RWPE1 (cell line): ENCODE measurements around the gene ISYNA1.

ENCODE experiments used
- CTCF ChIA-PET: fragments of 350-600 bp; sonication (Branson Sonifier 250); formaldehyde crosslinking; extraction: SDS; loops from one replicate; lab custom pipeline; 2021; lab: Yijun Ruan, JAX
- POLR2A ChIA-PET: fragments of 400-600 bp; formaldehyde crosslinking; extraction: SDS; loops from one replicate; lab custom pipeline; 2020; ENCODE audit warnings: antibody characterized with exemption; ENCODE audit not compliant: low non-redundant PET; lab: Yijun Ruan, JAX
- DNase-seq: peaks from one replicate; pipeline ENCODE4 v3.0.0; 2012; ENCODE audit warnings: low spot score
- H3K27ac ChIP-seq: fragments of 450-650 bp; 2 replicates; pipeline ENCODE4 v1.5.1; 2017
- TF ChIP-seq, protein P1 (sequence below): fragments of 450-650 bp; conservative IDR thresholded peaks from 2 replicates; pipeline ENCODE4 v1.5.1; 2017; ENCODE audit warnings: low read depth, mild to moderate bottlenecking

Gene ISYNA1

DNA sequence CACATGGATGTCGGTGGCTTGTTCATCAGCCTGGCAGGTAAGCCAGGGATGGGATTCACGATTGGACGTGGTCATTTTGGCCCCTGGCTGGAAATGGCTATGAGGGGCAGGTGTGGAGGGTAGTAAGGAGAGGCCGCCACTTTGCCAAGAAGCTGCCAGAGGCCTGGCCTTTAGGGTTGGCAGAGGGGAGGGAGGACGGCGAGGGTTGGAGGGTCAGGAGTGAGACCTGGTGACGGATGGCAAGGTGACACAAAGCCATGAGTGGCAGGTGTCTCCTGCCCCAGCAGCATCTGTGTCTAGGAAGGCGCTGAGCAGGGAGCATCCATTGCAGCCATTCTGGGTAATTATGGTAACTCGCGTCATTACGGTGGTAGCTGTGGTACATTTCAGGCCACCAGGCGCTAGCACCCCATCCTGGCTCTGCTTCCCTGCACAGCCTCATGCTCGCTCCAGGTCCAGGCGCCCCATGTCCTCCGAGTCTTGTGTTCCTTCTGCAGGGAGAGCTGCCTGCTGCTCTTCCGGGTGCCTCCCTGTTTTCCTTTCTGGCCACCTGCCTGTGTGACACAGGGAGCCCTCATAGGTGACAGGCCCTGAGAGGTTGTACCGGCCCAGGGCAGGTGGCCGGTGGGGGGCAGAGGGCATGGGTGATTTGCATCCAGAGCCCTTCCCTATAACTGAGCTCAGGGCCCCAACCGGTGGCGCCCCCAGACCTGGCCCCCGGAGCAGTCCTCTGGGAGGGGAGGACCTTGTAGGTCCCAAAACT, 14.5 kb downstream of the ISYNA1 start:
- H3K27ac ChIP-seq: peak overlapping the region; percentile 86
- ChIA-PET POLR2A (no interaction called here), CTCF (interaction anchor here (0.7 to 1.5 kb wide), 2 partner anchors 35 to 52 kb away, joined by 3 read pairs; no protein-coding TSS in a partner anchor)
- DNase-seq: no peak
- TF ChIP-seq, protein P1, sequence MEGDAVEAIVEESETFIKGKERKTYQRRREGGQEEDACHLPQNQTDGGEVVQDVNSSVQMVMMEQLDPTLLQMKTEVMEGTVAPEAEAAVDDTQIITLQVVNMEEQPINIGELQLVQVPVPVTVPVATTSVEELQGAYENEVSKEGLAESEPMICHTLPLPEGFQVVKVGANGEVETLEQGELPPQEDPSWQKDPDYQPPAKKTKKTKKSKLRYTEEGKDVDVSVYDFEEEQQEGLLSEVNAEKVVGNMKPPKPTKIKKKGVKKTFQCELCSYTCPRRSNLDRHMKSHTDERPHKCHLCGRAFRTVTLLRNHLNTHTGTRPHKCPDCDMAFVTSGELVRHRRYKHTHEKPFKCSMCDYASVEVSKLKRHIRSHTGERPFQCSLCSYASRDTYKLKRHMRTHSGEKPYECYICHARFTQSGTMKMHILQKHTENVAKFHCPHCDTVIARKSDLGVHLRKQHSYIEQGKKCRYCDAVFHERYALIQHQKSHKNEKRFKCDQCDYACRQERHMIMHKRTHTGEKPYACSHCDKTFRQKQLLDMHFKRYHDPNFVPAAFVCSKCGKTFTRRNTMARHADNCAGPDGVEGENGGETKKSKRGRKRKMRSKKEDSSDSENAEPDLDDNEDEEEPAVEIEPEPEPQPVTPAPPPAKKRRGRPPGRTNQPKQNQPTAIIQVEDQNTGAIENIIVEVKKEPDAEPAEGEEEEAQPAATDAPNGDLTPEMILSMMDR: no peak

DNA sequence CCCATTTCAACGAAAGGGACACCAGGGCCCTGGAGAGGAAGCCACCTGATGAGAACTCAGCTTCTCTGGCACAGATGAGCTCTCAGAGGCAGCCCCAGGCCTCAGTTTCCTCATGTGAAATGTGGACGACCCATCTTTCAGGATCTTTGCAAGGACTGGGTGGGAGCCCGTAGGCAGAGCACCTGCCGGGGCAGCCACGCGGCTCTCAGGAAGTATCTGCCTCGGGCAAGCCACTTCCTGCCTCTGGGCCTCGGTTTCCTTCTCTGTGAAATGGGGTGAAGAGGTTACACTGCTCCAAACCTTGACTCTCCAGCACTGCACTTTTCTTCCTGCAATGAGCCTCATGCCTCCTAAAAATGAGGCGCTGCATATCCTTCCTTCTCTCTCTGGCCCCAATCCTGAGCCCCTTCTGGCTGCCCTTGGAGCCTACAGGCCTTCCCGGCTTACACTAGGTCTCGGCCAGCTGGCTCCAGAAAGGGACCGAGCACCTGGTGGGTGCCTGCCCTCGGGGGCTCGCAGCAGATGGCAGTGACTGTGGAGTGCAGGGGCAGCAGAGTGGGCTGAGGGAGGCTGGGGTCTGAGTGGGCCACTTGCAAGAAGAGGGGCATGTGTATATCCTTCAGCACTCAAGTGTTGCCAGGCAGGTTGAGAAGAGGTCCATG, 15.3 kb downstream of the ISYNA1 start:
- DNase-seq: no peak
- CTCF ChIA-PET: interaction anchor here (1.0 to 1.1 kb wide), 2 partner anchors 11 to 84 kb away, joined by 3 to 7 read pairs; no protein-coding TSS in a partner anchor
- POLR2A ChIA-PET: no interaction called here
- peak overlapping the region; percentile 86 for H3K27ac ChIP-seq
- TF ChIP-seq, protein P1: no peak

DNA sequence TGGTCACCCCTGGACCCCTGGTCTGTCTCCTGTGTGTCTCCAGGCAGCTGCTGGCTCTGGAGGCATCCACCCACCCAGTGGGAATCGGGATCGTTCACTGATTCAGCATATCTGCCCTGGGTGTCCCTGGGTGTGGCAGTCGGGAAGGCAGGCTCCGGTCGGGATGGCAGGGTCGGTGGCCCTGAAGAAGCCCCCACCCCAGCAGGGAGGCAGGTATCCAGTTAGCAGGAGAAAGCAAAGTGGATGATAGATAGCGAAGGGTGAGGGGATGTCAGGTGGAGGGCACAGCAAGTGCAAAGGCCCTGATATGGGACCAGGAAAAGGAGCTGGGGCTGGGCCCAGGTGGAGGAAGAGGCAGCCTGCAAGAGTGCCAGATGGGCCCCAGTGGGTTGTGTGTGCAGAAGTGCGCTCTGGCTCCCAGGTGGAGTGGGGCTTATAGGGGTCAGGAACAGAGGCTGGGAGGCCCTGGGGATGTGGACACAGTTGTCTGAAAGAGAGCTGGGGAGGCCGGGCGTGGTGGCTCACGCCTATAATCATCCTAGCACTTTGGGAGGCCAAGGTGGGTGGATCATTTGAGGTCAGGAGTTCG, 16.5 kb downstream of the ISYNA1 start:
- ChIA-PET CTCF (interaction anchor here (1.1 kb wide), 1 partner anchor 10 kb away, joined by 3 read pairs; no protein-coding TSS in a partner anchor), POLR2A (interaction anchor here (0.5 to 0.6 kb wide), 2 partner anchors 147 to 230 kb away, joined by 3 to 9 read pairs; partner anchors contain the start of gene IQCN)
- no peak for DNase-seq
- peak overlapping the region; percentile 86 for H3K27ac ChIP-seq
- TF ChIP-seq, protein P1: no peak

DNA sequence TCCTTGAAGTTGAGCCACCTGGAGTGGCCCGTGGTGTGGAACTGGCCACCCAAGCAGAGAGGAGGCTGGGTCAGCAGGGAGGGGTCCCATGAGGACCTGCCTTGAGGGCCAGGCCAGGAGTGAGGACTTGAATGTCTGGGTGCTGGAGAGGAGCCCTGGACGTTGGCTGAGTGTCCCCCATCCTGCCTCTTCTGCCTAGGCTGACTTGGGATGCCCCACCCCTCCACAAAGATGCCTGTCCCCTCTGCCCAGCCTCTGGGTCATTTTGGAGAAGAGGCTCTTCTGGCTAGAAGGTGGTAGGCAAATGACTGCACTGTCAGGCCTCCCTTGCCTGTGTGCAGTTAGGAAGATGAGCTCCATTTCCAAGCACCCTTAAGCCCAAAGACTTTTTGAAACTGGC, 17.0 kb downstream of the ISYNA1 start:
- ChIA-PET CTCF (interaction anchor here (0.5 kb wide), 1 partner anchor 11 kb away, joined by 6 read pairs; no protein-coding TSS in a partner anchor), POLR2A (interaction anchor here (0.6 kb wide), 1 partner anchor 147 kb away, joined by 3 read pairs; the partner anchor contains the start of gene IQCN)
- TF ChIP-seq, protein P1: no peak
- peak overlapping the region; percentile 86 for H3K27ac ChIP-seq
- no peak for DNase-seq

DNA sequence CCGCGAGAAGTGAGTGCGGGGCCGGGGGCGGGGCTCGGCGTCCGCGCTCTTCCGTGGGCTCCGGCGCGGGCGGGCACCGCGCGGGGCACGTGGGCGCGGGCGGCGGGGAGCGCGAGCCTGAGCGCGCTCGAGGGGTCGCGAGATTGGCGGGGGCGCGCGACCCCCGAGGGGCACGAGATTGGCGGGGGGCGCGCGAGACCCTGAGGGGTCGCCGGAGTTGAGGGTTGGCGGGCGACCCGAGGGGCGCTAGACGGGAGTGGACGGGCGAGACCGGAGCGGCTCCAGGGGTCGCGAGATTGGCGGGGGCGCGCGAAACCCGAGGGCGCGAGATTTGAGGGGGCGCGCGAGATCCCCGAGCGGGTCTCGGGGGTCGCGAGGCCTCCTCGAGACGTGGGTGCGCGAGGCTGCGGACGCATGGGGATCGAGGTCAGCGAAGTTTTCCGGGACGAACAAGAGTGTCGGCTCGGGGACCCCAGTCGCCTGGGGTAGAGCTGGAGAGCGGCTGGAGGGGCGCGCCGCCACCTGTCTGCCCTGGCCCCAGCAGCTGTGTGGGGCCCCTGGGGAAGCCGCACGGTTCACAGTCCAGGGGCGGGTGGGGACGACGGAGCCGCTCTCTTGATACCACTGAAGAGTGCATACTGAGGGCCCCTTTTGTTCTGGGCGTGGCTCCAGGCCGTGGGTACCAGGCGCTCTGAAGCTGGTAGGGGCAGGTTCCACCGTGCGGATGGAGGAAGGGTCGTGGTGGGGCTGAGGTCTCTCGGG, 18.1 kb downstream of the ISYNA1 start:
- H3K27ac ChIP-seq: peak overlapping the region; percentile 86
- DNase-seq: no peak
- CTCF ChIA-PET: interaction anchor here (0.6 to 1.8 kb wide), 8 partner anchors 15 to 198 kb away, joined by 3 to 6 read pairs (median 4); partner anchors contain the start of genes GDF15 and IQCN
- POLR2A ChIA-PET: interaction anchor here (1.1 kb wide), 1 partner anchor 34 kb away, joined by 3 read pairs; the partner anchor contains the start of gene GDF15
- TF ChIP-seq, protein P1: peak; percentile 45; the same call in 1 of the 2 replicates
